Activated naive CD4-positive, alpha-beta T cell treated with anti-CD3 and anti-CD28 coated beads, Interleukin-2, amount 50 U/mL, for 72 hours (primary cell): ENCODE data around the gene GFM2. TPM values are rescaled to one million over a fixed set of nuclear protein-coding genes. Genes with fewer than 3 reads are reported as not detected.
"Not testable (repeated sequence)": the region's sequence is repeated elsewhere in the genome, so short reads cannot be mapped to it uniquely, and the experiment has no call there.

Source experiments
- ATAC-seq, 2 donors: fragments of 150-1000 bp; cut with Tn5 transposase; 2 replicates each; pipeline ENCODE4 v1.10.0; 2021; ENCODE audit warnings: mild to moderate bottlenecking in 2 of 2, moderate library complexity in 2 of 2
- DNase-seq, 2 donors: peaks; one replicate each; pipeline ENCODE4 v3.0.0; 2021 to 2022; ENCODE audit warnings: low spot score in 2 of 2
- H3K27ac Mint-ChIP-seq, 2 donors: one replicate each; pipeline ENCODE4 v1.8.0; 2022; ENCODE audit warnings: mild to moderate bottlenecking in 2 of 2, mixed read lengths in 2 of 2
- H3K36me3 Mint-ChIP-seq, 2 donors: one replicate each; pipeline ENCODE4 v1.8.0; 2022; ENCODE audit warnings: mixed read lengths in 2 of 2
- H3K9me3 Mint-ChIP-seq, 2 donors: one replicate each; pipeline ENCODE4 v1.8.0; 2022; ENCODE audit warnings: mixed read lengths in 2 of 2
- total RNA-seq, 2 donors: library from RNA; stranded (reverse); gene quantifications; one replicate each; pipeline ENCODE4 v1.2.3, GENCODE V29; 2022

The GFM2 gene
- total RNA-seq, 2 donors from 2014 or later, result 31.4 to 46.7 TPM

DNA sequence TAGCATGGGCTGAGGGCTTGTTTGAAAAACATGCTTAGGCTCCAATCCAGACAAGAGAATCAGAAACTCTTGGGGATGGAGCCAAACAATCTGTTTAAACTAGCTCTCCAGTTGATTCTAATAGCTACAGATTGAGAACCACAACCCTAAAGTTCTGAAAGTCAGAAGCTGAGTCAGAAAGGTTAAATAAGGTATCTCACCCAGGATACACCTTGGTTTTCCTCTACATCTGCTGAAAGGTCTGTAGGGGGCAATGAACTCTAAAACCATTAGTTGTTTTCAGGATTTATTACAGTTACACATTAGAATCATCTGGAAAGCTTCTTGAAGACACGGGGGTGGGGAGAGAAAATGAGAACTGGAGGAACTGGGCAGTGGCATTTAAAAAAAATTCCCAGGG, 5.7 kb downstream of the GFM2 start:
- Mint-ChIP-seq H3K27ac (no peak overlapping the region), H3K9me3 (peaks cover 0 to 5% of the 10 kb centered on the region in 2 donors), H3K36me3 (peaks cover 13 to 14% of the 10 kb centered on the region in 2 donors)
- ATAC-seq, result peak in 1 of 2 donors; percentile 50
- DNase-seq, result no peak

DNA sequence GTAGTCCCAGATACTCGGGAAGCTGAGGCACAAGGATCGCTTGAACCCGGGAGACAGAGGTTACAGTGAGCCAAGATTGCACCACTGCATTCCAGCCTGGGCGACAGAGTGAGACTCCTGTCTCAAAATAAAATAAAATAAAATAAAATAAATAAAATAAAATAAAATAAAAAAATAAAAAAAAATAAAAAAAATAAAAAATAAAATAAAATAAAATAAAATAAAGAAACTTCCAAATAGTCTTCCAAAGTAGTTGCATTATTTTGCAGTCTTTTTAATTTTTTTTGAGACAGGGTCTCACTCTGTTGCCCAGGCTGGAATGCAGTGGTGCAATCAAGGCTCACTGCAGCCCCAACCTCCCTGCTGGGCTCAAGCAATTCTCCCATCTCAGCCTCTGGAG, 18.2 kb downstream of the GFM2 start:
- H3K36me3 Mint-ChIP-seq, result peaks cover 13 to 21% of the 10 kb centered on the region in 2 donors
- H3K9me3 Mint-ChIP-seq, H3K27ac Mint-ChIP-seq, DNase-seq, ATAC-seq: not testable (repeated sequence)

DNA sequence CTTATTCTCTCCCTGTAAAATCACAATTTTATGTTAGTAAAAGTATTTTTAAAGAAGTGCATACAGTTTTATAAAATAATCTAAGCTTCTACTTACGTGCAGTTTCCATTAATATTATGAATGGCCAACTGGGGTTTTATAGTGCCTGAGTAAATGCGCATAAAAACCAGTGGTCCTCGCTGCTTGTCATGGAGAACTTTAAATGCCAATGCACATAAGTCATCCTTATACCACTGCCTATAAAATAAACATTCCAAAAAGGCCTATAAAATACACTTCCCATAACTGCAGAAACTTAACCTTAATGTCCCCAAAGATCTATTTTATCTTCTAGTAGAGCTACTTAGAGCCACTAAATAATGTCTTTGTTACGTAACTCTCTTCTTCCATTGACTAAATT, 28.5 kb downstream of the GFM2 start:
- no peaks in the 10 kb centered on the region for H3K9me3 Mint-ChIP-seq
- H3K36me3 Mint-ChIP-seq, result peaks cover 0 to 10% of the 10 kb centered on the region in 2 donors
- no peak overlapping the region for H3K27ac Mint-ChIP-seq
- no peak for ATAC-seq
- DNase-seq, result no peak

- ATAC-seq, result no peak
- DNase-seq, result no peak
- H3K27ac Mint-ChIP-seq, result no peak overlapping the region
- H3K9me3 Mint-ChIP-seq, result no peaks in the 10 kb centered on the region
- H3K36me3 Mint-ChIP-seq, result peaks cover 0 to 10% of the 10 kb centered on the region in 2 donors
Observed at GRCh38 chr5:74736759-74737158, 30.2 kb downstream of the GFM2 start.

DNA sequence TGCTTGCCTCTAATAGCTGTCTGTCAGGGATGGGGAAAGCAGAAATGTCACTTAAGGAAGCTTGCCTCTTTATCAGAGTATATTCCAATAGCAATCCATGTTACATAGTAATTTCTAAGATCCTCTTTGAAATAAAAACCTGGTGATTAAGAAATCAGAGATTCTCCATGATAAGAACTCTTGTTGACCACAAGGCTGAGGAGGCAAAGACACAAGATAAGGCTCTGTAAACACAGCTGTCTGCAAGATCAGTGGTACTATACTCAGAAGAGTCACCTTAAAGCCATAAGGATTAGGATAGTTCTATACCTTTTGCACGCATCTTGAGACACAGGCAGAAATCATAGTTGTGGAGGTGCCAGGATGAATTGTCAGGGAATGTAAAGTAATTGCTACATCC, 41.6 kb downstream of the GFM2 start:
- Mint-ChIP-seq H3K27ac (peak overlapping the region in 1 of 2 donors; percentile 33), H3K9me3 (no peaks in the 10 kb centered on the region), H3K36me3 (peaks cover 14 to 21% of the 10 kb centered on the region in 2 donors)
- ATAC-seq (no peak), DNase-seq (no peak)

DNA sequence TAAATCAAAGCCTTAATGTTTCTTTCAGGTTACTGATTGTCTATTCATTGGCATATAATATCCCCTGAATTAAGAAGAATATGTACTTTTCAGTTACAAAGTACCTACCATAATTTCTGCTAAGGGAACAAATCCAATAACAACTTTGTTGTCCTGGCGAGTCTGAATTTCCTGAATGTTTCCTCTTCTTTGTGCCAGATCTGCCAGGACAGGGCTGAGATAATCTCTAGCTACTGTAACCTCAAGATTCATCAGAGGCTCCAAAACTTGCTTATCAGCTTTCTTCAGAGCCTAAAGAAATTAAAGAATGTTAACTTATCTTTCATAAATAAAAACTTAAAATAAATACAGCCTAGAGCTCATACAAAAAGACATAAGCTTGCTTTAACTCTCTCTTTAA, 44.6 kb downstream of the GFM2 start:
- no peaks in the 10 kb centered on the region for H3K9me3 Mint-ChIP-seq
- DNase-seq, result no peak
- H3K27ac Mint-ChIP-seq, result no peak overlapping the region
- peaks cover 16 to 21% of the 10 kb centered on the region in 2 donors for H3K36me3 Mint-ChIP-seq
- no peak for ATAC-seq

DNA sequence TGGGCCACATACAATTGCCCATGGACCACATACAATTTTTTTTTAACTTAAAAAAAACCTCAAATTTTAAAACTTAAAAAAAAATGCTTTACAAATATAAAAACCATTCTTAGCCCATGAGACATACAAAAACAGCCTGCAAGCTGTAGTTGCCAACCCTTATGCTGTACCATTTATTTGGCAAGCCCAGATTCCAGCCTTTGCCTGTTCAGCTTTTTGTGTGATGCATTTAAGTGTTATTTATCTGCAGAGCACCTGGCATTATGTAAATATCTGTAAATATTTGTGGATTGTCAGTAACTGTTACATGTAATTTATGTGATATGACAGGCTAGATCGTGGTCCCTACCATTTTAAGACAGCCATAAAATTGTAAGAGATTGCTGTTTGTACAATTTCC, 49.3 kb downstream of the GFM2 start:
- H3K36me3 Mint-ChIP-seq, result peaks cover 4 to 9% of the 10 kb centered on the region in 2 donors
- no peaks in the 10 kb centered on the region for H3K9me3 Mint-ChIP-seq
- DNase-seq (no peak), ATAC-seq (no peak)
- H3K27ac Mint-ChIP-seq, result no peak overlapping the region

GRCh38 chr5:74693191-74693590, 73.7 kb downstream of the GFM2 start:
- peaks cover 0 to 12% of the 10 kb centered on the region in 2 donors for H3K36me3 Mint-ChIP-seq
- H3K9me3 Mint-ChIP-seq, result no peaks in the 10 kb centered on the region
- ATAC-seq (no peak), DNase-seq (no peak)
- H3K27ac Mint-ChIP-seq, result peak overlapping the region in 1 of 2 donors; percentile 42

- no peak for DNase-seq
- Mint-ChIP-seq H3K27ac (no peak overlapping the region), H3K9me3 (no peaks in the 10 kb centered on the region), H3K36me3 (peaks cover 0 to 8% of the 10 kb centered on the region in 2 donors)
- no peak for ATAC-seq
Observed at GRCh38 chr5:74686962-74687751, 79.8 kb downstream of the GFM2 start.

GRCh38 chr5:74685979-74686631, 80.8 kb downstream of the GFM2 start:
- H3K9me3 Mint-ChIP-seq, result no peaks in the 10 kb centered on the region
- no peak for ATAC-seq
- peaks cover 0 to 8% of the 10 kb centered on the region in 2 donors for H3K36me3 Mint-ChIP-seq
- DNase-seq, result peak in 1 of 2 donors; percentile 4
- peak overlapping the region; percentile 66 to 76 for H3K27ac Mint-ChIP-seq

- H3K9me3 Mint-ChIP-seq, result no peaks in the 10 kb centered on the region
- ATAC-seq (peak; percentile 96 to 97), DNase-seq (peak; percentile 88 to 93)
- peaks cover 0 to 8% of the 10 kb centered on the region in 2 donors for H3K36me3 Mint-ChIP-seq
- peak within 1 kb of the TSS; percentile 66 to 76 for H3K27ac Mint-ChIP-seq
Observed at GRCh38 chr5:74684900-74685851, 81.7 kb downstream of the GFM2 start, which contains the start of gene HEXB. HEXB (plus strand) TSS chr5:74685233; CDS start chr5:74685261, 28 bp downstream.

GRCh38 chr5:74679966-74680365, 87.0 kb downstream of the GFM2 start:
- ATAC-seq (no peak), DNase-seq (no peak)
- Mint-ChIP-seq H3K9me3 (no peaks in the 10 kb centered on the region), H3K36me3 (no peaks in the 10 kb centered on the region), H3K27ac (no peak overlapping the region)

DNA sequence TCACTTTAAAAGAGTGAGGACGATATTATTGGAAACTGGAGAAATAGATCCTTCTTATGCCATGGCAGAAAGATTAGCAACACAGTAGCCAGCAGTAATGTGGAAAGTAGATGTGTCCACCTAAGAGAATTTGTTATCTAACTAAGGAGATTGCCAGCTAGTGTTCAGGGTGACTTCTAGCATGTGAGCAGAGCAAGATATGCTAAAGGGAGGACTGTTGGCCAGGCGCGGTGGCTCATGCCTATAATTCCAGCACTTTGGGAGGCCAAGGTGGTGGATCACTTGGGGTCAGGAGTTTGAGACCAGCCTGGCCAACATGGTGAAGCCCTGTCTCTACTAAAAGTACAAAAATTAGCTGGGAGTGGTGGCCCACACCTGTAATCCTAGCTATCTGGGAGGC, 87.6 kb downstream of the GFM2 start:
- H3K27ac Mint-ChIP-seq, H3K36me3 Mint-ChIP-seq, DNase-seq, H3K9me3 Mint-ChIP-seq, ATAC-seq: not testable (repeated sequence)

- not testable (repeated sequence) for H3K36me3 Mint-ChIP-seq, DNase-seq, H3K9me3 Mint-ChIP-seq, ATAC-seq, H3K27ac Mint-ChIP-seq
Observed at GRCh38 chr5:74678123-74678522, 88.8 kb downstream of the GFM2 start.

GRCh38 chr5:74676466-74676865, 90.5 kb downstream of the GFM2 start:
- not testable (repeated sequence) for DNase-seq, H3K9me3 Mint-ChIP-seq, ATAC-seq, H3K27ac Mint-ChIP-seq, H3K36me3 Mint-ChIP-seq

DNA sequence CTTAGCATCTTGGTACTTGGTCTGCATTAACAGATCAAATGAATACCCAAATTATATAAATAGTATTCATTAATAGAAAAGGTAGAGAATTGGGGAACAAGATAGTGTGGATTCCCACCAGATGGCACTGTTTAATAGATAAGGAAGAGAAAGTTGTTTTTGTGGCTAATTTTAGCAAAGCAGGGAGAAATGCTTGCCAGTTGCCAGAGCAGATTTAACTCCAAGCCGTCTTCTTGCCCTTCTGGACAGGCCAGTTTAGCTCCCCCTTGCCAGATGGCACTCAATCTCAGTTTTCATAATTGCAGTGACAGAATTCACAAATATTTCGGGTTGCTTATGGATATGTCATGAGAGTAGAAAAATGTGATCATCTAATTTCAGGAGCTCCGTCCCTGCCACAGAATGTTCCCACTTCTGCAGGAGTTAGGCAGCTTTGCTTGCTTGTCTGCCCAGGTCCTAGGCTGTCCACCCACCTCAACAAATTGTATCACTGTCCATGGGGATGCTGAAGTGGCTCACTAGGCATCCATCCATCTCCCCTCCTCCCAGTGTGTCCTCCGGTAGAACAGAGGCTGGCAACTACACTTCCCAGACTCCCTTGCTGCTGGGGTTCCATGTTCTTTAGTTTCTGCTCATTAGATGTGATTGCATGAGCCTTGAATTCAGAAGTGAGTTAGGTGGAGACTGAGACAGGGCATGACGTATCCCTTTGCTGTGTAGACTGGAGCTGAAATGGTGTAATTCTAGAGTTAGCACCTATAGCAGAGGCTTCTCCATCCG, 93.7 kb downstream of the GFM2 start:
- Mint-ChIP-seq H3K27ac (no peak overlapping the region), H3K9me3 (no peaks in the 10 kb centered on the region), H3K36me3 (no peaks in the 10 kb centered on the region)
- DNase-seq (no peak), ATAC-seq (no peak)
